ENCODE data around the gene ECD. TPM values are rescaled to one million over a fixed set of nuclear protein-coding genes. Genes with fewer than 3 reads are reported as not detected.

Gene ECD
- total and polyA plus RNA-seq, 2 of the 4 experiments (the other 2 are of a cell fraction), result 22.1 to 32.8 TPM

DNA sequence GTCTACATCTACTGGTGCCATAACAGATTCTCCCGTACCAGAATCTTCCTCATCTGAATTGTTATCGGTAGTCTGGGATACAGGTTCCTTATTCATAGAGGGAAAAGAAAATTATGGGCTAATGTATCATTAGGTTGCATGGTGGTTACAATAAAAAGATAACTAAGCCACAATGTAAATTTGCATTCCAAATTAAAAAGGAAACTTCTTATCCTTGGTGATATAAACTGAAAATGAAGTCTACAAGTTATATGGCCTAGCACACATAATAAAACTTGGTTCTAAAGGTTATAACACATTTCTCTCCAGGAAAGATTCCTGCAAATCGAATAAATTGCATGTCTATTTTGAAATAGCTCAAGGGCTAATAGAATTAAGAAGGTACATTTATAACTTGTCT is 33.1 kb downstream of the ECD start:
- ChIA-PET POLR2A (ENCODE audit: unreplicated experiment) (no interaction called here), CTCF (no interaction called here)
- no peaks in the 10 kb centered on the region for H3K9me3 ChIP-seq (ENCODE audit: control insufficient read depth, insufficient read depth, low read length)
- H2BK20ac ChIP-seq (ENCODE audit: low read depth, low read length), result no peak overlapping the region
- no peak overlapping the region for H3K4me2 ChIP-seq (ENCODE audit: low read depth, low read length)
- intact Hi-C loops (cut with micrococcal nuclease) (no loop called here), dilution Hi-C loops (cut with HindIII; ENCODE audit: low sequenced_read_pairs, unreplicated experiment) (no loop called here), in situ Hi-C loops (cut with MboI; ENCODE audit: low sequenced_read_pairs) (no loop called here)
- H2AK5ac ChIP-seq (ENCODE audit: low read depth, low read length), result no peak overlapping the region
- H2BK120ac ChIP-seq (ENCODE audit: low read depth, low read length), result no peak overlapping the region
- H3K56ac ChIP-seq (ENCODE audit: extremely low read depth, insufficient read depth, low read length), result no peak overlapping the region
- H4K91ac ChIP-seq (ENCODE audit: insufficient read depth, low read depth, low read length), result no peak overlapping the region
- no CpG with 5 or more reads among the region's 3 CpGs for WGBS, 2 experiments (ENCODE audit: extremely low coverage in 2 of 2, insufficient read length in 1 of 2)
- DNase-seq, result no peak
- H3K4ac ChIP-seq (ENCODE audit: low read depth, low read length), result no peak overlapping the region
- 0 out of 2 replicates have a peak, but pooled peaks cover 7% of the 10 kb centered on the region for H3K9me1 ChIP-seq (ENCODE audit: insufficient read depth, low read length)
- H3K27ac ChIP-seq (ENCODE audit: insufficient read depth, low read length), result no peak overlapping the region
- no peaks in the 10 kb centered on the region for H3K27me3 ChIP-seq (ENCODE audit: control insufficient read depth, insufficient read depth, low read length)
- H4K5ac ChIP-seq (ENCODE audit: low read depth, low read length), result no peak overlapping the region
- no peak overlapping the region for H3K14ac ChIP-seq (replicated peaks; ENCODE audit: low read depth, low read length)
- H3K79me1 ChIP-seq (ENCODE audit: low read depth in 1 of 2, low read length in 2 of 2), result peaks cover 7 to 9% of the 10 kb centered on the region in 2 experiments; a peak in 3 of 4 replicates
- no peak overlapping the region for H2BK5ac ChIP-seq (ENCODE audit: low read depth, low read length, poor library complexity, severe bottlenecking)
- H4K20me1 ChIP-seq (ENCODE audit: insufficient read depth, low read length), result no peaks in the 10 kb centered on the region
- H2AFZ ChIP-seq (replicated peaks; ENCODE audit: low read length, poor library complexity), result no peak overlapping the region
- no peak overlapping the region for H4K8ac ChIP-seq (ENCODE audit: low read depth in 2 of 2, low read length in 2 of 2)
- H3K18ac ChIP-seq (ENCODE audit: low read depth, low read length), result no peak overlapping the region
- H3K4me1 ChIP-seq (ENCODE audit: control insufficient read depth, insufficient read depth, low read length), result no peaks in the 10 kb centered on the region
- no peak overlapping the region for H3K9ac ChIP-seq (ENCODE audit: low read depth, low read length)
- H2AK9ac ChIP-seq (replicated peaks; ENCODE audit: low read depth, low read length, poor library complexity), result no peak overlapping the region
- ATAC-seq (ENCODE audit: low read depth), result no peak
- TF ChIP-seq RCOR1 (IDR thresholded peaks at IDR 0.05; ENCODE audit: insufficient replicate concordance, low read length) (no peak), MAFK (IDR thresholded peaks at IDR 0.05; ENCODE audit: low read depth, low read length) (no peak), SMC3 (IDR thresholded peaks at IDR 0.05; ENCODE audit: low read depth, low read length) (no peak), CHD1 (IDR thresholded peaks at IDR 0.05; ENCODE audit: low read depth, low read length) (no peak), NFE2L2 (IDR thresholded peaks at IDR 0.05; ENCODE audit: low read depth, low read length) (no peak), RFX5 (IDR thresholded peaks at IDR 0.05; ENCODE audit: low read depth, low read length) (no peak), ELK1 (IDR thresholded peaks at IDR 0.05; ENCODE audit: borderline replicate concordance, low read depth, low read length) (no peak), BHLHE40 (IDR thresholded peaks at IDR 0.05; ENCODE audit: low read depth, low read length) (no peak), RAD21 (IDR thresholded peaks at IDR 0.05; ENCODE audit: low read length) (no peak), MXI1 (IDR thresholded peaks at IDR 0.05; ENCODE audit: borderline replicate concordance, low read depth, low read length) (no peak), CEBPB (IDR thresholded peaks at IDR 0.05; ENCODE audit: low read depth, low read length) (no peak), CTCF (conservative IDR thresholded peaks at IDR 0.05; ENCODE audit: low read depth, low read length) (no peak)
- TF ChIP-seq, protein P1, sequence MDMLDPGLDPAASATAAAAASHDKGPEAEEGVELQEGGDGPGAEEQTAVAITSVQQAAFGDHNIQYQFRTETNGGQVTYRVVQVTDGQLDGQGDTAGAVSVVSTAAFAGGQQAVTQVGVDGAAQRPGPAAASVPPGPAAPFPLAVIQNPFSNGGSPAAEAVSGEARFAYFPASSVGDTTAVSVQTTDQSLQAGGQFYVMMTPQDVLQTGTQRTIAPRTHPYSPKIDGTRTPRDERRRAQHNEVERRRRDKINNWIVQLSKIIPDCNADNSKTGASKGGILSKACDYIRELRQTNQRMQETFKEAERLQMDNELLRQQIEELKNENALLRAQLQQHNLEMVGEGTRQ (IDR thresholded peaks at IDR 0.05; ENCODE audit: low read depth, low read length), result no peak
- H3K36me3 ChIP-seq (ENCODE audit: control insufficient read depth, insufficient read depth, low read length), result peaks cover 37% of the 10 kb centered on the region
- H3K4me3 ChIP-seq (ENCODE audit: insufficient read depth, low read depth, low read length), result no peak overlapping the region
- H3K23ac ChIP-seq (ENCODE audit: low read depth, low read length), result no peak overlapping the region
- no peak overlapping the region for H2BK15ac ChIP-seq (ENCODE audit: low read depth, low read length)
- no TSS peak for BruUV-seq (replicated peaks)
